DMS153 (cell line): ENCODE results near the gene PRDX4.
A peak's percentile ranks its signal among the peaks of the same experiment; 100 is the strongest.

Experiments
- DNase-seq: peaks from one replicate; lab custom pipeline; 2025; lab: John Stamatoyannopoulos, UW

PRDX4 gene

GRCh38 chrX:23667239-23668177, at the start of gene PRDX4:
TSS of gene PRDX4 (plus strand) at chrX:23667493. CDS start at chrX:23667571, 78 bp downstream.
- DNase-seq = peak; percentile 49

- DNase-seq = no peak
Measured at GRCh38 chrX:23621621-23622265, 45.5 kb upstream of the PRDX4 start.

- DNase-seq = no peak
Measured at GRCh38 chrX:23623797-23624196, 43.5 kb upstream of the PRDX4 start.

DNA sequence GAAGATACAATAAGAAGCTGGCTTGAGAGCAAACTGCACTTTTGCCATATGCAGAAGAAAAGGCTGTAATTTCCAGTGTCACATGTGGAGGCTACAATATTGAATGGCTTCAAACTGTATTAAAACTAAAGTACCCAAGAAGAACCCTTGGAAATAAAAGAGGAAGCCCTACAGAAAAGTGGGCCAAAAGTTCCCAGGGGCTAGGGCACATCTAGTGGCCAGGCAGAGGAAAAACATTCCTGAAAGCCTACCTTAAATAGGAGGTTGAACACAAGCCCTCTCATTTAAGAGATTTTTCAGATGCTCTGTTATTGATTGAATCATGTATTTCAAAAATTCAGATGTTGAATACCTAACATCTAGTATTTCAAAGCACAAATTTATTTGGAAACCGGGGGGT, 40.6 kb upstream of the PRDX4 start:
- DNase-seq = no peak

DNA sequence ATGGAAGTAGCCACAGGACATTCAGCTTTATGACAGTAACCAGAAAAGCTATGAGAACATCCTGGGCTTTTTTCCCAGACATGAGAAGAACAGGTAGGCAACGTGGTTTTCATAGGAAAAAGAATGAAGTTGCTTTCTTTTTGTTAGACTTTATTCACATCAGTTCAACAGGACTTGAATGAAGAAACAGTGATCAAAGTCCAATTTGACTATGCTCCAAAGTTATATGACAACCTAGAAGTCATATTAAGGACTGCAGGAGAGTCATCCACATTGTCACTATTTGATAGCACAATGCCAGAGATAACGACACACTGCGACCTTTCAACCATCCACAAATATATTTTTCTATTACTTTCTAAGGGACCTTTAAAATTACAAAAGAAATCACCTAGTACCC, 39.2 kb upstream of the PRDX4 start:
- no peak for DNase-seq

GRCh38 chrX:23631136-23631535, 36.2 kb upstream of the PRDX4 start:
- DNase-seq = no peak

DNA sequence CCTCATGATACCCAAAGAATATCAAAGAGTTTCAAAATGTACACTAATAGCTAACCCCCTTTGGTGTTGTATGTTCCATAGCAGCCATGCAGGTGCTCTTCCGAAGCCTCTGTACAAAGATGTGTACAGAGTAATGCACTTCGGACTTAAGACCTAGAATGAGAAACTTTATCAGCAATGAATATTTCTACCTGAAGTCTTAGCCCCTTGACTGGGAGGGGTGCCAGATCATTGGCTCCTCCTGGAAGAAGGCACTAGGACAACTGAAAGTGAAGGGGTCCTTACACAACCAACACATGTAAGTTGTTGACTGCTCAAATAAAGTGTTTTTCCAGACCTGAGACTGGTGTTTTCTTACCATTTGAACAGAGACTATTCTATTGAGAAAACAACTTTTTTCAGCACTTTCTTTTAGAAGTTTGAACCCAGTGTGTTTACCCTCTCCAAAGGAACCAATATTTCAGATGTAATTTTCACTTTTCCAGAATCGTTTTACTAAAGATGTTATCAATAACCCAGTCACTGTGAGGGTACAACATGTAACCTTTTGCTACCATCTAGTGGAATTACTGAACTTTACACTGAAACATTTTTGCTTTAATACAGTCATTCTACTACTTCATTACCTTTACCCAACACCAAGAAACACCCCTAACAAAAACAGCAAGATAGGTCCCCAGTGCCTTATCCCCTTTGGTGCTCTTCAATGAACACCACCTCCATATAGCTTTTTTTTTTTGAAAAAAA, 33.3 kb upstream of the PRDX4 start:
- DNase-seq = no peak

- no peak for DNase-seq
Measured at GRCh38 chrX:23637187-23637586, 30.1 kb upstream of the PRDX4 start.

DNA sequence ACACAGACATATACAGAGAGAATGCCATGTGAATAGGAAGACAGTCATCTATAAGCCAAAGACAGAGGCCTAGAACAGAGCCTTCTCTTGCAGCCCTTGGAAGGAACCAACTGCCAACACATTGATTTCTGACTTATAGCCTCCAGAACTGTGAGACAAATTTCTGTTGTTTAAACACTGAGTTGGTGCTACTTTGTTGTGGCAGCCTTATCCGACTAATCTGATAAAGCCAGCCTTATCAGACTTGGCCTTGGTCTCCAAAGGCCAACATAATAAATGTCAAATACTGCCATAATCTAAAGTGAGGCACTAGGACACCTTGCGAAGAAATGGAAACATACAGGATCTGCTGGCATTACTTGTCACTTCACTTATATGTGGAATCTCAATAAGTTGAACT, 24.3 kb upstream of the PRDX4 start:
- DNase-seq = no peak

GRCh38 chrX:23644744-23645143, 22.5 kb upstream of the PRDX4 start:
- no peak for DNase-seq

GRCh38 chrX:23656091-23656490, 11.2 kb upstream of the PRDX4 start:
- peak; percentile 4 for DNase-seq

GRCh38 chrX:23656684-23657083, 10.6 kb upstream of the PRDX4 start:
- DNase-seq = no peak

DNA sequence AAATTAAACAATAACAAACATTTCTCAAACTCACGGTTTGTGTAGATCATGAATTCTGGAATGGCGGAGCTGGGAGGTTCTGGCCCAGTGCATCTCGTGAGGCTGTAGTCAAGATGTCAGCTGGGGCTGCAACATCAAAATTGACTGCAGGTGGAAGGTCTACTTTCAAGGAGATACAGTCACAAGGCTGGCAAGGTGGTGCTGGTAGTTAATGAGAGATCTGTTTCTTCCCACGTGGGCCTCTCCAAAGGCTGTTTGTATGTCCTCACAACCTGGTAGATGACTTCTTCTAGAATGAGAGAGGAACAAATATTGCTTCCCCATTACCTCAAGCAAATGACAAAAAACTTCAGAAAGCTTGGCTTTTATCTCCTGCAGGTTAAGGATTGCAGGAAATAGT, 8.0 kb upstream of the PRDX4 start:
- DNase-seq = no peak

DNA sequence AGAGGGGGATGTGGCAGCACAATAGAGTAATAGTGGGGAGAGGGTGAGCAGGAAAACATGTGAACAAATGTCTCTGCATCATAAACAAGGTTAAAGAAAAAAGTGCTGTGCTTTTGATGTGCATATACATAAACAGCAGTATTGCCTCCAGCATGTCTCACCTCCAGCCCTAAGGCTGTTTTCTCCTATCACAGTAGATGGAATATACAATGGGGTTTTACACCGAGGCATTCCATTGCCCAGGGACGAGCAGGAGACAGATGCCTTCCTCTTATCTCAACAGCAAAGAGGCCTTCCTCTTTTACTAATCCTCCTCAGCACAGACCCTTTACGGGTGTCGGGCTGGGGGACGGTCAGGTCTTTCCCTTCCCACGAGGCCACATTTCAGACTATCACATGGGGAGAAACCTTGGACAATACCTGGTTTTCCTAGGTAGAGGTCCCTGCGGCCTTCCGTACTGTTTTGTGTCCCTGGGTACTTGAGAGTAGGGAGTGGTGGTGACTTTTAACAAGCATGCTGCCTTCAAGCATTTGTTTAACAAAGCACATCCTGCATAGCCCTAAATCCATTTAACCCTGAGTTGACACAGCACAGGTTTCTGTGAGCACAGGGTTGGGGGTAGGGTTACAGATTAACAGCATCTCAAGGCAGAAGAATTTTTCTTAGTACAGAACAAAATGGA, 7.1 kb upstream of the PRDX4 start:
- DNase-seq = peak; percentile 15

- no peak for DNase-seq
Measured at GRCh38 chrX:23660766-23661132, 6.5 kb upstream of the PRDX4 start.

DNA sequence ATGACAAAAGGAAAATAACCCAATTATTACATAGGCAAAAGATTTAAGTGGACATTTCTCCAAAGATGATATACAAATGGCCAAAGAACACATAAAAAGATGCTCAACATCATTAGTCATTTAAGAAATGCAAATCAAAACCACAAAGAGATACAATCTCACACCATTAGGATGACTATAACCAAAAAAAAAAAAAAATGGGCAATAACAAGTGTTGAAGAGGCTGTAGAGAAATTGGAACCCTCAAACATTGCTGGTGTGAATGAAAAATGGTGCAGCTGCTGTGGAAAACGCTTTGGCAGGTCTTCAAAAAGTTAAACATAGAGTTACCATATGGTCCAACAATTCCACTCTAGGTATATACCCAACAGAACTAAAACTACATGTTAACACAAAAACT, 5.6 kb upstream of the PRDX4 start:
- no peak for DNase-seq

GRCh38 chrX:23662187-23662586, 5.1 kb upstream of the PRDX4 start:
- DNase-seq = no peak

DNA sequence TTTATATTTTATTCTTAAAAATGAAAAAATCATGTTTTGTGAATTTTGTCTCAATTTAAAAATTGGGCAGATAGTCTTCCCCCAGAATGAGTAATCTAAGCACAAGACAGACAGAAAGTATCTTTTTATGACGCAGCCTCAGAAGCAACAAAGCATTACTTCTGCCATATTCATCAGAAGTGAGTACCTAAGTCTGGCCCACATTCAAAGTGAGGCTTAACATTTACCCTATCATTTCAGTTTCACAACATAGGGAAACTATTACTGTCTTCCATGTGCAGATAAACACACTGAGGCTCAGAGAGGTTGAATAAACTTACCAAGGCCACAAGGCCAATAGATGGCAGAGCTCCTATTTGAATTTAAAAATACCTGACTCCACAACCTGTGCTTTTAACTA, 4.4 kb upstream of the PRDX4 start:
- no peak for DNase-seq

GRCh38 chrX:23664496-23664895, 2.8 kb upstream of the PRDX4 start:
- DNase-seq = no peak

DNA sequence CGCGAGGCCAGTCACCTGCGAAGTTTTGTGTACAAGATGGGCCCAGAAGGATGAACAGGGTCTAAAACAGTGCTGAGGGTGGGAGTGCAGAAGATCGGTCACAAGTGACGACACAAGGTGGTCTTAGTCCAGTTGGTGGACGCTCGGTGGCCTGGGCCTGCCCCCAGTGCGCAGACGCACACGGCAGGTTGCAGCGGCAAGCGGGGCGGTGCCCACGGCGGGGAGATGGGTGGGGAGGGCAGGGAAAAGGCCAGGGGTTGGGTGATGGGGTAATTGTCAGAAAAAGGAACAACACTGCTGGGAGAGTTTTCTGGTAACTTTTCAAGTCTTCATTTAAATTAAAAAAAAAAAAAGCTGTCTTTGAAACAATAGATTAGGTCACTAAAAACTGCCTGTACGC, 1.0 kb upstream of the PRDX4 start:
- no peak for DNase-seq

- DNase-seq = no peak
Measured at GRCh38 chrX:23668335-23668734, 1.0 kb downstream of the PRDX4 start.

DNA sequence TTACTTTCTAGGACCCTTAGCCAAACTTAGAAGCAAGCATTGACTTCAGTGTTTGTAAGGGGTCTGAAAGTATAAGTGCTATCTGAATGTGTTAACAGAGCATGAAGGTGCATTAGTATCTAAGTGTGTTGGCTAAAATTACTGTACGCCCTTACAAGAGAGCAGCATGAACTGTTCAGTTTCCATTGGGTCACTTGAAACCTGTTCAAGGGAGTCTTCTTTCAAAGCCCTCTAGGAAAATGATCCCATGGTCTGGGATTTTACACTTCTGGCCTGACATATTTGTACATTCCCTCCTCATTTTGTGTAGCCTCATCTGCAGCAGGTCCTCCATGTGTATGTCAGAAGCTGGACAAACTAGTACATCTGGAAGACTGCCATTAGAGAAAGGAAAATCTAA, 3.2 kb downstream of the PRDX4 start:
- no peak for DNase-seq
